ENCODE measurements around the gene CLEC9A.

CLEC9A gene

GRCh38 chr12:10088955-10089900 is 58.7 kb downstream of the CLEC9A start:
- H3K36me3 ChIP-seq, result no peaks in the 10 kb centered on the region
- H3K9me3 ChIP-seq (ENCODE audit: severe bottlenecking), result no peaks in the 10 kb centered on the region
- no peaks in the 10 kb centered on the region for H3K27me3 ChIP-seq (ENCODE audit: insufficient read depth, low read depth, severe bottlenecking)
- H3K4me3 ChIP-seq (ENCODE audit: low read depth, low read length), result no peak overlapping the region
- no peak for TF ChIP-seq CTCF (IDR thresholded peaks at IDR 0.05; ENCODE audit: low read depth, low read length)
- H3K27ac ChIP-seq, result no peak overlapping the region
- no peak for DNase-seq

GRCh38 chr12:10094646-10095395 is 64.3 kb downstream of the CLEC9A start:
- Histone ChIP-seq H3K27me3 (ENCODE audit: insufficient read depth, low read depth, severe bottlenecking) (no peaks in the 10 kb centered on the region), H3K36me3 (no peaks in the 10 kb centered on the region), H3K9me3 (ENCODE audit: severe bottlenecking) (no peaks in the 10 kb centered on the region), H3K4me3 (ENCODE audit: low read depth, low read length) (no peak overlapping the region), H3K27ac (no peak overlapping the region)
- no peak for TF ChIP-seq CTCF (IDR thresholded peaks at IDR 0.05; ENCODE audit: low read depth, low read length)
- DNase-seq, result no peak

GRCh38 chr12:10095971-10096370 is 65.5 kb downstream of the CLEC9A start:
- DNase-seq, result no peak
- Histone ChIP-seq H3K9me3 (ENCODE audit: severe bottlenecking) (no peaks in the 10 kb centered on the region), H3K4me3 (ENCODE audit: low read depth, low read length) (no peak overlapping the region), H3K27ac (no peak overlapping the region), H3K36me3 (no peaks in the 10 kb centered on the region), H3K27me3 (ENCODE audit: insufficient read depth, low read depth, severe bottlenecking) (no peaks in the 10 kb centered on the region)
- no peak for TF ChIP-seq CTCF (IDR thresholded peaks at IDR 0.05; ENCODE audit: low read depth, low read length)

GRCh38 chr12:10097521-10097920 is 67.0 kb downstream of the CLEC9A start:
- no peaks in the 10 kb centered on the region for H3K27me3 ChIP-seq (ENCODE audit: insufficient read depth, low read depth, severe bottlenecking)
- H3K9me3 ChIP-seq (ENCODE audit: severe bottlenecking), result no peaks in the 10 kb centered on the region
- H3K36me3 ChIP-seq, result no peaks in the 10 kb centered on the region
- no peak for DNase-seq
- H3K27ac ChIP-seq, result no peak overlapping the region
- H3K4me3 ChIP-seq (ENCODE audit: low read depth, low read length), result no peak overlapping the region
- TF ChIP-seq CTCF (IDR thresholded peaks at IDR 0.05; ENCODE audit: low read depth, low read length), result no peak

- H3K4me3 ChIP-seq (ENCODE audit: low read depth, low read length), result no peak within 1 kb of the TSS
- DNase-seq, result no peak
- no peak within 1 kb of the TSS for H3K27ac ChIP-seq
- no peaks in the 10 kb centered on the region for H3K27me3 ChIP-seq (ENCODE audit: insufficient read depth, low read depth, severe bottlenecking)
- H3K9me3 ChIP-seq (ENCODE audit: severe bottlenecking), result no peaks in the 10 kb centered on the region
- no peaks in the 10 kb centered on the region for H3K36me3 ChIP-seq
- TF ChIP-seq CTCF (IDR thresholded peaks at IDR 0.05; ENCODE audit: low read depth, low read length), result no peak
These were observed 68.3 kb downstream of the CLEC9A start, which contains the start of gene CLEC1A for GRCh38 chr12:10098791-10099190. Gene CLEC1A (minus strand): TSS chr12:10098985. CDS start chr12:10098922, 63 bp downstream.

Measured in WERI-Rb-1 (cell line).